ENCODE data around the gene PLCB3. TPM values are rescaled to one million over a fixed set of nuclear protein-coding genes. Genes with fewer than 3 reads are reported as not detected.

The PLCB3 gene
- total and polyA plus RNA-seq, 10 of the 15 experiments (the other 5 are each of a cell fraction or from before 2014, with no cell fraction given): 0.03 to 10.3 (median 3.3) TPM

DNA sequence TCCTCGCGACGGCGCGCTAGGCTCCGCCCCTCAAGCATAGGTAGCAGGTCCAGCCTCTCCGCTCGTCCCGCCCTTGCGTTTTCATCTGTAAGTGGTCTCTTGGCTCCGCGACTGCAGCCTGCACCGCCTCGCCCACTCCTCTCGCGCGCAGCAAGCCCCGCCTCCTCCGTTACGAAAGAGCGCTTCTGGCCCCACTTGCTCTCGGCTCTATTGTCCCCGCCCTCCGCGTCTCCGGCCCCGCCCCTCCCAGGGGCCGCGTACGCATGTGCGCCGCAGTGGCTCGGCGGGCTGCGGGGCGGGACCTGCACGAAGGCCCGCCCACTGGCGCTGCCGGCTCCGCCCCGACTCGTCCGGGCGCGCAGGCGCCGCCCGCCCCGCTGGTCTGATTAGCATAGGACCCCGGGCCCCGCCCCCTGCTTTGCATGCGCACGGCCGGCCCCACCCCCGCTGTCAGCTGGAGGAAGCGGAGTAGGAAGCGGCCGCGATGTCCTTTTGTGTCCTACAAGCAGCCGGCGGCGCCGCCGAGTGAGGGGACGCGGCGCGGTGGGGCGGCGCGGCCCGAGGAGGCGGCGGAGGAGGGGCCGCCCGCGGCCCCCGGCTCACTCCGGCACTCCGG is 53.9 kb downstream of the PLCB3 start, which contains the start of gene ESRRA (continued):
- TF ChIP-seq TCF12 (IDR thresholded peaks at IDR 0.05; ENCODE audit: low read depth, low read length): peak; percentile 23; the same call in 1 of the 2 replicates
- no peak for TF ChIP-seq PAX5 (IDR thresholded peaks at IDR 0.05; ENCODE audit: borderline replicate concordance, low read depth, low read length)
- TF ChIP-seq, protein P1, sequence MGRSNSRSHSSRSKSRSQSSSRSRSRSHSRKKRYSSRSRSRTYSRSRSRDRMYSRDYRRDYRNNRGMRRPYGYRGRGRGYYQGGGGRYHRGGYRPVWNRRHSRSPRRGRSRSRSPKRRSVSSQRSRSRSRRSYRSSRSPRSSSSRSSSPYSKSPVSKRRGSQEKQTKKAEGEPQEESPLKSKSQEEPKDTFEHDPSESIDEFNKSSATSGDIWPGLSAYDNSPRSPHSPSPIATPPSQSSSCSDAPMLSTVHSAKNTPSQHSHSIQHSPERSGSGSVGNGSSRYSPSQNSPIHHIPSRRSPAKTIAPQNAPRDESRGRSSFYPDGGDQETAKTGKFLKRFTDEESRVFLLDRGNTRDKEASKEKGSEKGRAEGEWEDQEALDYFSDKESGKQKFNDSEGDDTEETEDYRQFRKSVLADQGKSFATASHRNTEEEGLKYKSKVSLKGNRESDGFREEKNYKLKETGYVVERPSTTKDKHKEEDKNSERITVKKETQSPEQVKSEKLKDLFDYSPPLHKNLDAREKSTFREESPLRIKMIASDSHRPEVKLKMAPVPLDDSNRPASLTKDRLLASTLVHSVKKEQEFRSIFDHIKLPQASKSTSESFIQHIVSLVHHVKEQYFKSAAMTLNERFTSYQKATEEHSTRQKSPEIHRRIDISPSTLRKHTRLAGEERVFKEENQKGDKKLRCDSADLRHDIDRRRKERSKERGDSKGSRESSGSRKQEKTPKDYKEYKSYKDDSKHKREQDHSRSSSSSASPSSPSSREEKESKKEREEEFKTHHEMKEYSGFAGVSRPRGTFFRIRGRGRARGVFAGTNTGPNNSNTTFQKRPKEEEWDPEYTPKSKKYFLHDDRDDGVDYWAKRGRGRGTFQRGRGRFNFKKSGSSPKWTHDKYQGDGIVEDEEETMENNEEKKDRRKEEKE (IDR thresholded peaks at IDR 0.05): no peak
- TF ChIP-seq ATF7 (IDR thresholded peaks at IDR 0.05; ENCODE audit: low read depth): no peak
- peak; percentile 92 for TF ChIP-seq NRF1 (conservative IDR thresholded peaks at IDR 0.05; ENCODE audit: low read depth, low read length)
- no peak for TF ChIP-seq ZNF24 (IDR thresholded peaks at IDR 0.05)
- no peak for TF ChIP-seq BRCA1 (IDR thresholded peaks at IDR 0.05; ENCODE audit: low read depth, low read length)
- peak; percentile 44; the same call in 1 of the 2 replicates for TF ChIP-seq E2F4 (IDR thresholded peaks at IDR 0.05; ENCODE audit: low read depth, low read length)
- no peak for TF ChIP-seq ZBTB33 (IDR thresholded peaks at IDR 0.05)
- TF ChIP-seq BCL11A (IDR thresholded peaks at IDR 0.05; ENCODE audit: low read depth, low read length): no peak
- TF ChIP-seq GATAD2B (conservative IDR thresholded peaks at IDR 0.05; ENCODE audit: low read depth): no peak; the same call in 1 of the 2 replicates
- TF ChIP-seq ZBED1 (IDR thresholded peaks at IDR 0.05; ENCODE audit: borderline replicate concordance): no peak
- TF ChIP-seq NFYA (IDR thresholded peaks at IDR 0.05; ENCODE audit: borderline replicate concordance, low read depth, low read length): no peak
- TF ChIP-seq JUND (IDR thresholded peaks at IDR 0.05; ENCODE audit: low read depth, low read length): no peak
- no peak for TF ChIP-seq IRF4 (IDR thresholded peaks at IDR 0.05; ENCODE audit: low read depth, low read length)
- no peak for TF ChIP-seq FOXM1 (IDR thresholded peaks at IDR 0.05; ENCODE audit: low read depth, low read length)
- TF ChIP-seq CREB1 (IDR thresholded peaks at IDR 0.05; ENCODE audit: low read depth): peak; percentile 64
- no peak for TF ChIP-seq PML (IDR thresholded peaks at IDR 0.05; ENCODE audit: low read length)
- TF ChIP-seq, protein P2, sequence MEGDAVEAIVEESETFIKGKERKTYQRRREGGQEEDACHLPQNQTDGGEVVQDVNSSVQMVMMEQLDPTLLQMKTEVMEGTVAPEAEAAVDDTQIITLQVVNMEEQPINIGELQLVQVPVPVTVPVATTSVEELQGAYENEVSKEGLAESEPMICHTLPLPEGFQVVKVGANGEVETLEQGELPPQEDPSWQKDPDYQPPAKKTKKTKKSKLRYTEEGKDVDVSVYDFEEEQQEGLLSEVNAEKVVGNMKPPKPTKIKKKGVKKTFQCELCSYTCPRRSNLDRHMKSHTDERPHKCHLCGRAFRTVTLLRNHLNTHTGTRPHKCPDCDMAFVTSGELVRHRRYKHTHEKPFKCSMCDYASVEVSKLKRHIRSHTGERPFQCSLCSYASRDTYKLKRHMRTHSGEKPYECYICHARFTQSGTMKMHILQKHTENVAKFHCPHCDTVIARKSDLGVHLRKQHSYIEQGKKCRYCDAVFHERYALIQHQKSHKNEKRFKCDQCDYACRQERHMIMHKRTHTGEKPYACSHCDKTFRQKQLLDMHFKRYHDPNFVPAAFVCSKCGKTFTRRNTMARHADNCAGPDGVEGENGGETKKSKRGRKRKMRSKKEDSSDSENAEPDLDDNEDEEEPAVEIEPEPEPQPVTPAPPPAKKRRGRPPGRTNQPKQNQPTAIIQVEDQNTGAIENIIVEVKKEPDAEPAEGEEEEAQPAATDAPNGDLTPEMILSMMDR (IDR thresholded peaks at IDR 0.05 in 2 of 3, conservative IDR thresholded peaks at IDR 0.05 in 1 of 3; ENCODE audit: control insufficient read depth in 2 of 3, extremely low read depth in 1 of 3, insufficient read depth in 1 of 3, low read depth in 3 of 3, low read length in 3 of 3): no peak
- no peak for TF ChIP-seq RCOR1 (conservative IDR thresholded peaks at IDR 0.05; ENCODE audit: low read depth, low read length)
- TF ChIP-seq USF2 (IDR thresholded peaks at IDR 0.05; ENCODE audit: borderline replicate concordance, low read depth, low read length): no peak
- no peak for TF ChIP-seq ZNF384 (IDR thresholded peaks at IDR 0.05; ENCODE audit: borderline replicate concordance, low read depth, low read length)
- no peak for TF ChIP-seq KDM1A (IDR thresholded peaks at IDR 0.05; ENCODE audit: borderline replicate concordance)
- no peak for TF ChIP-seq ZZZ3 (IDR thresholded peaks at IDR 0.05; ENCODE audit: control insufficient read depth, insufficient read length, low read depth)
